ENCODE results near the gene HDAC3.

The HDAC3 gene

DNA sequence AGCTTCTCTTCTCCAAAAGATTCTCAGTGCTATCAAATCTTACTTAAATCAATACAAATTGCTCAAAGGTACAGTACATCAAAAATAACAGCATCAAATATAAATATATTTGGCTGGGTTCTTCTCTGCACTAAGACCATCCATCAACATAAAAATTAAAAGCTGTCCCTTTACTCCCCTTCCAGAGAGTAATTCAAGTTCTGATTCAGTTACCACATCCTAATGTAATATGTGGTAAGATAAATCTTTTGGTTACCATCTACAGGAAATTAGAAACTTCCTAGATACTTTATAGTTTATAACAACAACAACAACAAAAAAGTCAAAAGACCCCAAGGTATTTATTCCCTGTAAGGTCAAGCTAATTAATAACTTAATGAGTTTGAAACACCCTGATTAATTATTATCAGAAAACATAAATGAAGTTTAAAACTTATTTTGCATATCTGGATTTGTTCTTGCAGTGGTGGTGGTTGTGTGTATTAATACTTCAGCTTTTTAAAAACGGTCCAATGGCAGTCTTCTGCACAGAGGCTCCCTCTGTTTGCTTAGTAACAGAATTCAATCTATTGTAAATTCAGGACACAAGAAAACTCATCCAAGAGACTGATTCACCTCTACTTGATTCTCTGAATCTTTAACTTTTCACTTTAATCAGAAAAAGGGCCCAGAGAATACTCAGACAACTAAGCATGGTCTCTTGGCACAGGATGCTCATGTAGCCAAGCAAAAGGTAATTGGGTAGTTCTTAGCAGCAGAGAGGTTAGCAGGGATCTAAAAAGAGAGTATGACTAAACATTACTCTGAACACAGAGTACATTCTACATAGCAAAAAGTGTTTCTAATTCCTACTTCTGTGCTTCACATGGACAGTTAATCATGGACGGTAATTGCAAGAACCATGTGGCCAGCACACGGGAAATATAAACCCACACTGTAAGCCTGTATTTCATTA is 38.0 kb downstream of the HDAC3 start:
- DNase-seq = no peak

DNA sequence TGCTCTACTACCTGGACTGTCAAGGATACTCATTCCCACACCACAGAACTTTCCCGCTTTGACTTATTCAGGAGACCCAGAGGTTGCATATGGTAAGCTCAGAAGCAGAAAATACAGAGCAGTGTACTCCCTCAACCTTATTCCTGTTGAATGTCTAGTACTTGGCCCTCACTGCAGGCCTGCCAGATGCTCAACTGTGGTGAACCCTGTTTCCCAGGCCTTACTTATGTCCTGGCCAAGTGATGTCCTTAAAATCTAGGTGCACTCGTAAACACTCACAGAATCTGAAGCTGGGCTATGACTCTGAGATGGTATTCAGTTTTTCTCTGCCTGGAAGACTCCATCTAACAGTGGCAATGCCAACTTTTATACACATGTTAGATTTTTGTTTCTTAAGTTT is 38.8 kb downstream of the HDAC3 start:
- no peak for DNase-seq

DNA sequence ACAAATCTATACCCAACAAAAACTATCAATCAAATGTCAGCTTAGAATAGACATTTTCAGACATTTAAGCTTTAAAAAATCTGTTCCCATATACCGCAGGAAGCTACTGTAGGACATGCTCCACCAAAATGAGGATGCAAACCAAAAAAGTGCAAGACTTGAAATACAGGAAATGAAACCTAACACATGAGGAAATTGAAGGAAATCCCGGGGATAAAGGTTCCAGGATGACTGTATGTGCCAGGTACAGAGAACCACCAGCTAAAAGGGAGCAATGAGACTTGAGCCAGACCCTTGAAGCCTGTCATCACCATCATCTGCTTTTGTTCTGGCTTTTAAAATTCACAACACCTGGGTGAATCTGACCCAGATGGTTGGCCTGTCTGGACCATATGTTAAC is 39.3 kb downstream of the HDAC3 start:
- no peak for DNase-seq

DNA sequence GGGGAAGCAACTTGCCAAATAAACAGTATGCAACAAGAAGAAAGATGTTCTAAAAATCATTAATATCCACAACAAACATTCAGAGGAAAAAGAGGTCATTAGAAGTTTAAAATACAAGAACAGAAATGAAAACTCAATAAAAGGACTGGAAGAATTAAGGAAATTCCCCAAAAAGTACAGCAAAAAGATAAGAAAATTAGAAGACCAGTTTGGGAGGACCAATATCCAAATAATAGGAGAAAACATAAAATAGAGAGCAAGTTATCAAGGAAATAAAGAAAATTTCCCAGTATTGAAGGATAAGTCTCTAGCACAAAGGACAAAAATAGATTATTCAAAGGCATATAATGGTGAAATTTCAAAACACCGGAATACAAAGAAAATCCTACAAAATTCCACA is 39.8 kb downstream of the HDAC3 start:
- DNase-seq = no peak

DNA sequence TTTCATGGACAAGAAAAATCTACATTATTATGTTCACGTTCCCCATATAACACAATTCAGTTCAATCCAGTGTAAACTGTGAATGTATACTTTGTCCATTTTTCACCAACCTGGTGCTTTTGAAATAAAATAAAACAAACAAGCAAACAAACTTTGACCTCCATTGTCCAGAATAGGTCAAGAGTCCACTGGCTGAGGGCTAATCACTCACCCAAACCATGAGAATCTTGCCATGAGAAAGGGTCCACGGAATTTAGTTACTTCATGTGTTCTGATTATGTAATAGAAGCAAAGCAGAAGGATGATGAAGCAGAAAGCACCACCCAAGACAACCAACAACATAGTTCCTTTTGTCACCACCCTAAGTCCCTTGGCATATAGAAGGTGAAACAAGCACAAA is 46.5 kb downstream of the HDAC3 start:
- no peak for DNase-seq

DNA sequence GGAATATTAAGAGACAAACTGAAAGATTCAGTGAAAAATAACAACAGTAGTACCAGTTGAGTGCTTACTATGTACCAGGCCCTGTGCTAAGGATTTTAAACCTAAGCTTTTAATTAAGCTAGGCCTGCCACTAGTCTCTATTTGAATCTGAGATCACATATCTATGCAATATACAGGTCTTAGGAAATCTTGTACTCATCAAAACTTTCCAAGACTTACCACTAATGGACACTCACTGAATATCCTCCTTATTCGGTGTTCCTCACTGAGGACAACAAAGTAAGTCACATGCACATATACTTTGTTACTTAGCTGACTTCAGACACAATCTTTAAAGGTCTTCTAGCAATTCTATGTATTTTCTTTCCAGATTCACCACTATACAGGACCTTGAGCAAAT is 50.4 kb downstream of the HDAC3 start:
- no peak for DNase-seq

DNA sequence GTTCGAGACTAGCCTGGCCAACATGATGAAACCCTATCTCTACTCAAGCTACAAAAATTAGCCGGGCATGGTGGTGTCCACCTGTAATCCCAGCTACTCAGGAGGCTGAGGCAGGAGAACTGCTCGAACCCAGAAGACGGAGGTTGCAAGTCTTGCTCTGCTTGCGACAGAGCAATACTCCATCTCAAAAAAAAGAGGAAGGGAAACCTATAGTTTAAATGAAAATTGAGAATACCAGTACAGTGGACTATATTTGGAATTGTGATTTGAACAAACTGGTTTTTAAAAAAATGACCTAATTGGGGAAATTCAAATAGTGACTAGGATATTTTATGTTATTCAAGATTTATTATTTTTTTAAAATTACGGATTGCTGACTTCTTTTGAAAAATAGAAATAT is 51.1 kb downstream of the HDAC3 start:
- DNase-seq = no peak

DNA sequence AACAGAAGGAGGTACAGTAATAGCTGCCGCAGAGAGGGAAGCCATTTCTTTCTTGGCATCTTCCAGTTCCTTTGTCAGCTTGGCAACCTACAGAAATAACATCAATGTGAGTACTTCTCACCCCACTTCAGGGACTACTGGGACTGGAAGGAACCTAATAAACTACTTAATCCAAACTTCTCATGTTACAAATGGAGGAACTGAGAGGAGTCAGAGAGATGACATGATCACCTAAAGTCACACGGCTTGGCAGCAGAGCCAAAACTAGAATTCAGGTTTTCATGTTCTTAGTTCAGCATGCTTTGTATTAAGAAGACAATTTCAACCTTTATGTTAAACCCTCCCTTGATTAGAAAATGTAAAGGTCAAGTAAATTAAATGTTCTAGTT is 62.5 kb downstream of the HDAC3 start:
- no peak for DNase-seq

DNA sequence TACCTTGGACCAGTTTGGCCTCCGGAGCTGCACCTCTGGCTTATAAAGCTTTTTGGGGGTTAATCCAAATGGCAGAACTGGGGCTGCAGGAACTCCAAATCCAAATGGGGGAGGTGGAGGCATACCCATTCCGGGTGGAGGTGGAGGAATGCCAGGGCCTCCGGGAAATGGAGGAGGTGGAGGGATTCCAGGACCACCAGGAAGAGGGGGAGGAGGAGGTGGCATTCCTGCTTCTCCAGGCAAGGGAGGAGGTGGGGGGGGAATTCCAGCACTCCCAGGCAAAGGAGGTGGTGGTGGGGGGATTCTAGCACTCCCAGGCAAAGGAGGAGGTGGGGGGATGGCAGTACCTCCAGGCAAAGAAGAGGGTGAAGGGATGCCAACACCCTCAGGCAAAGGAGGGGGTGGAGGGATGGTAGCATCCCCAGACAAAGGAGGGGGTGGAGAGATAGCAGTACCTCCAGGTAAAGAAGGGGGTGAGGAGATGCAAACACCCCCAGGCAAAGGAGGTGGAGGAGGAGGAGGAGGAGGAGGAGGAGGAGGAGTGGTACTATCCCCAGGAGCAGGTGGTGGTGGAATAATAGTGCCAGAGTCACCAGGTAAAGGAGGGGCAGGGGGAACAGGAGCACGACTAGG is 63.0 kb downstream of the HDAC3 start:
- DNase-seq = no peak
